DMS 273 treated with DMSO at 0.1 percent for 48 hours (cell line): ENCODE results near the gene CARF.

Experiments used
- DNase-seq: peaks from one replicate; lab custom pipeline; 2025; lab: John Stamatoyannopoulos, UW

The CARF gene

GRCh38 chr2:203021991-203022390 is 109.9 kb downstream of the CARF start:
- DNase-seq: no peak

- no peak for DNase-seq
Measured at GRCh38 chr2:203022751-203023150, 110.7 kb downstream of the CARF start.

- no peak for DNase-seq
Measured at GRCh38 chr2:203025592-203025991, 113.5 kb downstream of the CARF start.

- DNase-seq: no peak
Measured at GRCh38 chr2:203030545-203030944, 118.5 kb downstream of the CARF start.

GRCh38 chr2:203030991-203031390 is 118.9 kb downstream of the CARF start:
- no peak for DNase-seq

GRCh38 chr2:203033395-203033794 is 121.3 kb downstream of the CARF start:
- DNase-seq: no peak

GRCh38 chr2:203035879-203036470 is 123.9 kb downstream of the CARF start:
- DNase-seq: no peak
